IPS-18a (cell line): Measurements from ENCODE around the gene STXBP2.
"Not testable (repeated sequence)": the region's sequence is repeated elsewhere in the genome, so short reads cannot be mapped to it uniquely, and the experiment has no call there.

Source experiments
- H3K27ac ChIP-seq: one replicate; pipeline ENCODE4 v1.5.1; 2013; ENCODE audit warnings: low read length
- H3K27me3 ChIP-seq: one replicate; pipeline ENCODE4 v1.6.1; 2013; ENCODE audit warnings: mild to moderate bottlenecking, low read length; ENCODE audit not compliant: control insufficient read depth, insufficient read depth
- H3K36me3 ChIP-seq: one replicate; pipeline ENCODE4 v1.6.1; 2013; ENCODE audit warnings: low read depth, low read length; ENCODE audit not compliant: control insufficient read depth
- H3K4me1 ChIP-seq: one replicate; pipeline ENCODE4 v1.6.1; 2013; ENCODE audit warnings: low read depth, low read length; ENCODE audit not compliant: control insufficient read depth
- H3K4me3 ChIP-seq: one replicate; pipeline ENCODE4 v1.5.1; 2013; ENCODE audit warnings: low read length
- H3K9ac ChIP-seq: one replicate; pipeline ENCODE4 v1.6.1; 2013; ENCODE audit warnings: mild to moderate bottlenecking, low read length, moderate library complexity
- H3K9me3 ChIP-seq: one replicate; pipeline ENCODE4 v1.6.1; 2013; ENCODE audit warnings: low read depth, low read length; ENCODE audit not compliant: control insufficient read depth

The STXBP2 gene

GRCh38 chr19:7640803-7641202 is 3.9 kb downstream of the STXBP2 start:
- Histone ChIP-seq H3K36me3 (no peaks in the 10 kb centered on the region), H3K4me1 (no peaks in the 10 kb centered on the region), H3K4me3 (no peak overlapping the region), H3K9ac (no peak overlapping the region), H3K9me3 (no peaks in the 10 kb centered on the region), H3K27ac (no peak overlapping the region), H3K27me3 (peaks cover 10% of the 10 kb centered on the region)

GRCh38 chr19:7641290-7642276 is 4.7 kb downstream of the STXBP2 start:
- H3K27ac ChIP-seq: no peak overlapping the region
- no peak overlapping the region for H3K9ac ChIP-seq
- no peaks in the 10 kb centered on the region for H3K36me3 ChIP-seq
- peaks cover 2% of the 10 kb centered on the region for H3K27me3 ChIP-seq
- no peaks in the 10 kb centered on the region for H3K9me3 ChIP-seq
- no peak overlapping the region for H3K4me3 ChIP-seq
- H3K4me1 ChIP-seq: no peaks in the 10 kb centered on the region

GRCh38 chr19:7642295-7643030 is 5.6 kb downstream of the STXBP2 start:
- no peaks in the 10 kb centered on the region for H3K27me3 ChIP-seq
- no peak overlapping the region for H3K27ac ChIP-seq
- H3K4me1 ChIP-seq: no peaks in the 10 kb centered on the region
- no peak overlapping the region for H3K9ac ChIP-seq
- no peaks in the 10 kb centered on the region for H3K9me3 ChIP-seq
- no peak overlapping the region for H3K4me3 ChIP-seq
- no peaks in the 10 kb centered on the region for H3K36me3 ChIP-seq

GRCh38 chr19:7643031-7643415 is 6.1 kb downstream of the STXBP2 start:
- no peak overlapping the region for H3K9ac ChIP-seq

GRCh38 chr19:7643629-7644549 is 7.0 kb downstream of the STXBP2 start:
- not testable (repeated sequence) for H3K36me3 ChIP-seq, H3K9me3 ChIP-seq, H3K9ac ChIP-seq, H3K4me1 ChIP-seq, H3K27me3 ChIP-seq, H3K4me3 ChIP-seq, H3K27ac ChIP-seq

More at GRCh38 chr19:7643031-7643415, 6.1 kb downstream of the STXBP2 start:
- Histone ChIP-seq H3K4me3 (no peak overlapping the region), H3K27ac (no peak overlapping the region), H3K36me3 (no peaks in the 10 kb centered on the region), H3K27me3 (no peaks in the 10 kb centered on the region), H3K9me3 (no peaks in the 10 kb centered on the region), H3K4me1 (no peaks in the 10 kb centered on the region)

- no peak overlapping the region for H3K27ac ChIP-seq
- H3K27me3 ChIP-seq: no peaks in the 10 kb centered on the region
- no peak overlapping the region for H3K4me3 ChIP-seq
- H3K4me1 ChIP-seq: no peaks in the 10 kb centered on the region
- H3K9ac ChIP-seq: no peak overlapping the region
- H3K36me3 ChIP-seq: no peaks in the 10 kb centered on the region
- H3K9me3 ChIP-seq: no peaks in the 10 kb centered on the region
These were observed 7.6 kb downstream of the STXBP2 start for GRCh38 chr19:7644550-7644877.

- Histone ChIP-seq H3K27ac (no peak overlapping the region), H3K9me3 (no peaks in the 10 kb centered on the region), H3K4me1 (no peaks in the 10 kb centered on the region), H3K9ac (no peak overlapping the region), H3K36me3 (no peaks in the 10 kb centered on the region), H3K4me3 (no peak overlapping the region), H3K27me3 (no peaks in the 10 kb centered on the region)
These were observed 8.3 kb downstream of the STXBP2 start for GRCh38 chr19:7645163-7645562.

GRCh38 chr19:7645656-7646425 is 8.9 kb downstream of the STXBP2 start:
- no peaks in the 10 kb centered on the region for H3K9me3 ChIP-seq
- no peak overlapping the region for H3K9ac ChIP-seq
- no peaks in the 10 kb centered on the region for H3K4me1 ChIP-seq
- H3K4me3 ChIP-seq: no peak overlapping the region
- H3K27ac ChIP-seq: no peak overlapping the region
- peaks cover 5% of the 10 kb centered on the region for H3K27me3 ChIP-seq
- no peaks in the 10 kb centered on the region for H3K36me3 ChIP-seq

- peaks cover 10% of the 10 kb centered on the region for H3K27me3 ChIP-seq
These were observed 9.5 kb downstream of the STXBP2 start for GRCh38 chr19:7646426-7646700.

GRCh38 chr19:7647156-7647555 is 10.2 kb downstream of the STXBP2 start:
- Histone ChIP-seq H3K4me3 (no peak overlapping the region), H3K36me3 (no peaks in the 10 kb centered on the region), H3K27ac (no peak overlapping the region), H3K27me3 (peaks cover 10% of the 10 kb centered on the region), H3K9ac (no peak overlapping the region), H3K4me1 (no peaks in the 10 kb centered on the region), H3K9me3 (no peaks in the 10 kb centered on the region)

More at GRCh38 chr19:7646426-7646700, 9.5 kb downstream of the STXBP2 start:
- no peak overlapping the region for H3K9ac ChIP-seq
- no peak overlapping the region for H3K4me3 ChIP-seq
- H3K9me3 ChIP-seq: no peaks in the 10 kb centered on the region
- H3K4me1 ChIP-seq: no peaks in the 10 kb centered on the region
- no peaks in the 10 kb centered on the region for H3K36me3 ChIP-seq
- no peak overlapping the region for H3K27ac ChIP-seq
